Lung (tissue), 12 donors: ENCODE results near the gene ELP5. TPM values are rescaled to one million over a fixed set of nuclear protein-coding genes. Genes with fewer than 3 reads are reported as not detected.

Experiments used
- ATAC-seq: fragments of 200-7000 bp; cut with Tn5 transposase; one replicate; pipeline ENCODE4 v1.9.1; 2020; ENCODE audit warnings: moderate number of reproducible peaks; ENCODE audit not compliant: insufficient read depth, low FRiP score
- DNase-seq, 3 donors: peaks; one replicate each; pipeline ENCODE4 v3.0.0-alpha.2; 2013 to 2017
- H3K27ac ChIP-seq, 2 donors: one replicate each; pipeline ENCODE4 v1.5.1; 2013; ENCODE audit warnings: mild to moderate bottlenecking in 2 of 2, moderate library complexity in 2 of 2, control low read depth in 1 of 2, inconsistent platforms in 1 of 2, low read depth in 1 of 2, low read length in 1 of 2
- H3K27me3 ChIP-seq, 3 donors: one replicate each; pipeline ENCODE4 v1.5.1; 2013; ENCODE audit warnings: low read length in 2 of 3; ENCODE audit not compliant: control insufficient read depth in 3 of 3, insufficient read depth in 3 of 3
- H3K36me3 ChIP-seq, 4 donors: one replicate each; pipeline ENCODE4 v1.5.1; 2013; ENCODE audit warnings: low read length in 4 of 4, mild to moderate bottlenecking in 1 of 4, moderate library complexity in 1 of 4; ENCODE audit not compliant: control insufficient read depth in 4 of 4, insufficient read depth in 4 of 4
- H3K4me1 ChIP-seq, 5 donors: one replicate each; pipeline ENCODE4 v1.5.1; 2013; ENCODE audit warnings: low read length in 5 of 5, mild to moderate bottlenecking in 2 of 5, moderate library complexity in 1 of 5; ENCODE audit not compliant: control insufficient read depth in 5 of 5, insufficient read depth in 5 of 5
- H3K4me3 ChIP-seq: one replicate; pipeline ENCODE4 v1.5.1; 2013; ENCODE audit warnings: mild to moderate bottlenecking, control low read depth, moderate library complexity
- H3K9ac ChIP-seq, 2 donors: one replicate each; pipeline ENCODE4 v1.5.1; 2013; ENCODE audit warnings: low read length in 2 of 2, control low read depth in 1 of 2; ENCODE audit not compliant: insufficient read depth in 1 of 2
- H3K9me3 ChIP-seq, 4 donors: one replicate each; pipeline ENCODE4 v1.5.1; 2013; ENCODE audit warnings: low read length in 3 of 4, mild to moderate bottlenecking in 1 of 4, moderate library complexity in 1 of 4; ENCODE audit not compliant: control insufficient read depth in 4 of 4, insufficient read depth in 3 of 4
- WGBS, 2 donors: extraction: QIAGEN DNeasy Blood & Tissue Kit; methylation state at CpG; one replicate each; pipeline ENCODE4 v1.1.7; 2013; 5-methylcytosine and 5-hydroxymethylcytosine counted together
- polyA plus RNA-seq, 2 donors: library from polyadenylated mRNA; stranded (reverse); fragments of 200-250 nt; gene quantifications; one replicate each; pipeline ENCODE4 v1.2.1, GENCODE V29; 2013
- total RNA-seq, 2 donors: library from RNA; depleted of rRNA in 1 of 2; stranded (reverse); fragments of >200 nt in 1 of 2; gene quantifications; one replicate each; pipeline ENCODE4 v1.2.1, GENCODE V29; 2014 to 2021
- TF ChIP-seq, protein P1 (sequence below): IDR thresholded peaks from 2 replicates; pipeline ENCODE4 v1.5.1; 2012; ENCODE audit warnings: mild to moderate bottlenecking; ENCODE audit errors: control extremely low read depth, extremely low read depth
- donor health status: control.
- donor health status: control.
- donor health status: Bipolar disorder and iron deficiency.
- donor health status: healthy.
- donor health status: DM: yes; HTN: yes; CAD: no.

ELP5 gene
- total and polyA plus RNA-seq, 4 donors: 19.8 to 63.2 (median 36.6) TPM

DNA sequence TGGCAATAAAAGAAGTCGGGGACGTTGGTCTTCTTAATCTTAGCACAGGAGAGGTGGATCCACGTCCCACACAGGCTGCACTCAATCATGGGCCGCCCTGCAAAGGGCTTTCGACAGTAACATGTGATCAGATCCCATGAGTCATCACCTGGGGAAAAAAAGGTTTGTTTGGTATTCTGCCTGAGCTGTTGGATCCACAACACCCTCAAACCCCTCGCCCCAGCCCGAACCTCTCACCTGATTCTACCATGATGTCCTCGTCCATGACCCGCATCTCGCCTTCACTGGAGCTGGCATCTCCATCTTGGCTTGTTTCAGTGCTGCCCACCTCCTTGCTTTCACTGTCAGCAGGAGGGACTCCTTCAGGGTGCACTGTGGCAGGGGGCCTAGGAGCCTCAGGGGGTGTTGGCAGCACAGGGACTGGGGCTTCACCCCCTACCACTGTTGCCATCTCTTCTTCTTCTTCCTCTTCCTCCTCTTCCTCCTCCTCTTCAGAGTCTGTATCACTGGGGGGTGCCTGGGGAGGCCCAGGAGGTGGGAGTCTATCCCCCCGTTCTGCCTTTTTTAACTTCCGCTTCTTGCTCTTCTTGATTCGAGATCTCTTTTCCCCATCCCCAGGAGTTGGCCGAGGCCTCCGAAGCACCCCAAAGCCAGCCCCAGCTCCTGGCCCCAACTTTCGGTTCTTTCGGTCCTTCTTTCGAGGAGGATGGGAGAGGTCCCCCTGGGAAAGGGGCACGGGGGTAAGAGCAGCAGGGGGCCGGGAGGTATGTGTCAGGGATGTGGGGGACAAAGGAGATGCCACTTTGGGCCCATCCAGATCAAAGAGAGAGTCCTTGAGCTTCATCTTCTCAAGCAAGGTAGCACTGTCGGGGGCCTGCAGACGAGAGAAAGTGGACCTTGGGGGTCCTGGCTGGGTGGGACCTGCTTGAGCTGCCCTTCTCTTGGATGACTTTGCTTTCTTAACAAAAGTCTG lies 16.0 kb upstream of the ELP5 start:
- WGBS, 2 donors: 82 to 92% methylated on average over 22 of the region's 22 CpGs
- Histone ChIP-seq H3K4me3 (no peak overlapping the region), H3K27me3 (no peaks in the 10 kb centered on the region), H3K9me3 (no peaks in the 10 kb centered on the region), H3K9ac (no peak overlapping the region), H3K4me1 (peaks cover 7 to 42% (median 13%) of the 10 kb centered on the region in 5 donors), H3K27ac (no peak overlapping the region), H3K36me3 (peaks cover 6 to 26% (median 18%) of the 10 kb centered on the region in 4 donors)
- ATAC-seq (no peak), DNase-seq (no peak)
- TF ChIP-seq, protein P1, sequence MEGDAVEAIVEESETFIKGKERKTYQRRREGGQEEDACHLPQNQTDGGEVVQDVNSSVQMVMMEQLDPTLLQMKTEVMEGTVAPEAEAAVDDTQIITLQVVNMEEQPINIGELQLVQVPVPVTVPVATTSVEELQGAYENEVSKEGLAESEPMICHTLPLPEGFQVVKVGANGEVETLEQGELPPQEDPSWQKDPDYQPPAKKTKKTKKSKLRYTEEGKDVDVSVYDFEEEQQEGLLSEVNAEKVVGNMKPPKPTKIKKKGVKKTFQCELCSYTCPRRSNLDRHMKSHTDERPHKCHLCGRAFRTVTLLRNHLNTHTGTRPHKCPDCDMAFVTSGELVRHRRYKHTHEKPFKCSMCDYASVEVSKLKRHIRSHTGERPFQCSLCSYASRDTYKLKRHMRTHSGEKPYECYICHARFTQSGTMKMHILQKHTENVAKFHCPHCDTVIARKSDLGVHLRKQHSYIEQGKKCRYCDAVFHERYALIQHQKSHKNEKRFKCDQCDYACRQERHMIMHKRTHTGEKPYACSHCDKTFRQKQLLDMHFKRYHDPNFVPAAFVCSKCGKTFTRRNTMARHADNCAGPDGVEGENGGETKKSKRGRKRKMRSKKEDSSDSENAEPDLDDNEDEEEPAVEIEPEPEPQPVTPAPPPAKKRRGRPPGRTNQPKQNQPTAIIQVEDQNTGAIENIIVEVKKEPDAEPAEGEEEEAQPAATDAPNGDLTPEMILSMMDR: no peak

GRCh38 chr17:7236808-7237207 lies 15.2 kb upstream of the ELP5 start:
- peak overlapping the region in 1 of 2 donors; percentile 62 for H3K9ac ChIP-seq
- ATAC-seq: no peak
- TF ChIP-seq, protein P1: no peak
- 85 to 89% methylated on average over 6 of the region's 6 CpGs for WGBS, 2 donors
- peaks cover 6 to 28% (median 23%) of the 10 kb centered on the region in 4 donors for H3K36me3 ChIP-seq
- H3K4me3 ChIP-seq: no peak overlapping the region
- H3K27ac ChIP-seq: no peak overlapping the region
- H3K4me1 ChIP-seq: peaks cover 7 to 48% (median 18%) of the 10 kb centered on the region in 5 donors
- no peaks in the 10 kb centered on the region for H3K27me3 ChIP-seq
- no peak for DNase-seq
- H3K9me3 ChIP-seq: no peaks in the 10 kb centered on the region

GRCh38 chr17:7237266-7237760 lies 14.7 kb upstream of the ELP5 start:
- H3K9me3 ChIP-seq: no peaks in the 10 kb centered on the region
- DNase-seq: no peak
- TF ChIP-seq, protein P1: no peak
- H3K27ac ChIP-seq: peak overlapping the region; percentile 59 to 88
- no peak for ATAC-seq
- H3K9ac ChIP-seq: peak overlapping the region in 1 of 2 donors; percentile 62
- H3K27me3 ChIP-seq: no peaks in the 10 kb centered on the region
- peaks cover 6 to 28% (median 24%) of the 10 kb centered on the region in 4 donors for H3K36me3 ChIP-seq
- H3K4me1 ChIP-seq: peaks cover 6 to 43% (median 18%) of the 10 kb centered on the region in 5 donors
- no peak overlapping the region for H3K4me3 ChIP-seq
- WGBS, 2 donors: 25% methylated on average over 6 of the region's 6 CpGs
